CD4-positive, alpha-beta T cell treated with Interleukin-6 for 4 hours (primary cell): Measurements from ENCODE around the gene TP73.

Experiments used
- DNase-seq: peaks from one replicate; pipeline ENCODE4 v3.0.0-alpha.2; 2020; ENCODE audit warnings: mixed read lengths

Gene TP73

DNA sequence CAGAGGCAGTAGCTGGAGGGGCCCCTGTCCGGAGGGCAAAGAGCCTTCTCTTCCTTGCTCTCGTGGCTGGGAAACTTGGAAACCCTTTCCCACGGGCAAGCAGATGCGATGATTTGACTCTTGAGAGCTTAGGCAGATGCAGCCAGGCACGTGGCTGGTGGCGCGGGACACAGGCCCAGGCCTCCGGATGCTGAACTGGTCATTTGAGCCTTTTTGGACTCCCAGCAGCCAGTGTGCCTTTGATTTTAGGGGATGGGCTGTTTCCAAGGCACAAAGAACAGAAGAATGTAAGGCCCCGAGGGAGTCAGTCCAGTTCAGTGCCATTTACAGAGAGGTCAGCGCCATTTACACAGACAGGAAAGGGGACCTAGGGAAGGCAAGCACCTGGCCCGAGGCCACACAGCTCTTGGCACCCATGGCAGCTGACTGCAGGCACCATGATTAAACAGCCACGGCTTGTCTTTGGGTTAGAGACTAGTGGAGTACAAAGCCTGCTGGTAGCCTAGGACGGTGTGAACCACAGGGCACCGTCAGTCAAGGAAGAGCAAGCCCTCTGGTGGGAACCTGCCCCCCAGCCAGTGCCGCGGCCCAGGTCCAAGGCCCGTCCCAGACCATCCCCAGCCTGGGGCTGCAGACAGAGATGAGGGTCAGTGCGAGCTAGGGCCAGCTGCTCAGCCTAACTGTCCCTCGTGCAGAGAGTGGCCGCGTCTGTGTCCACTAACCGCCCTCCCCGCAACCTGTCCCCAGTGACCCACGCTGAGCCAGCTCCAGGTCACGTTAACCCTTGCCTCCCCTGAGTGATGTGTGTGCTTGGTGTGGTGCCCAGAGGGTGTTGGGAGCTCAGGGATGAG lies 79.5 kb downstream of the TP73 start:
- DNase-seq: no peak

DNA sequence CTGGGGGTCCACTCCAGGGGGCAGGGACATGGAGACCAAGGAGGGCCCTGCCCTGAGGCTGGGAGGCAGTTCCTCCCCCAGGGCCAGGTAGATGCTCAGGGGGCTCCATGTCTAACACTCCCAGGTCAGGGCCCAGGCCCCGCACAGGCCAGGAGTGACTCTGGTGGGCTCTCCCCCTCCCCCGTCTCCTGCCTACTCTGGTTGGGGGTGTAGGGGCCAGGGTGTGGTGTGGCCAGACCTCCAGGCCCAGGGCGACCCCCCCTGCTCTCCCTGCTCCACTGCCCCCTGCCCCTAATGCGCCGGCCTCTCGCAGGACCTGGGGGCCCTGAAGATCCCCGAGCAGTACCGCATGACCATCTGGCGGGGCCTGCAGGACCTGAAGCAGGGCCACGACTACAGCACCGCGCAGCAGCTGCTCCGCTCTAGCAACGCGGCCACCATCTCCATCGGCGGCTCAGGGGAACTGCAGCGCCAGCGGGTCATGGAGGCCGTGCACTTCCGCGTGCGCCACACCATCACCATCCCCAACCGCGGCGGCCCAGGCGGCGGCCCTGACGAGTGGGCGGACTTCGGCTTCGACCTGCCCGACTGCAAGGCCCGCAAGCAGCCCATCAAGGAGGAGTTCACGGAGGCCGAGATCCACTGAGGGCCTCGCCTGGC lies 80.2 kb downstream of the TP73 start:
- DNase-seq: no peak

DNA sequence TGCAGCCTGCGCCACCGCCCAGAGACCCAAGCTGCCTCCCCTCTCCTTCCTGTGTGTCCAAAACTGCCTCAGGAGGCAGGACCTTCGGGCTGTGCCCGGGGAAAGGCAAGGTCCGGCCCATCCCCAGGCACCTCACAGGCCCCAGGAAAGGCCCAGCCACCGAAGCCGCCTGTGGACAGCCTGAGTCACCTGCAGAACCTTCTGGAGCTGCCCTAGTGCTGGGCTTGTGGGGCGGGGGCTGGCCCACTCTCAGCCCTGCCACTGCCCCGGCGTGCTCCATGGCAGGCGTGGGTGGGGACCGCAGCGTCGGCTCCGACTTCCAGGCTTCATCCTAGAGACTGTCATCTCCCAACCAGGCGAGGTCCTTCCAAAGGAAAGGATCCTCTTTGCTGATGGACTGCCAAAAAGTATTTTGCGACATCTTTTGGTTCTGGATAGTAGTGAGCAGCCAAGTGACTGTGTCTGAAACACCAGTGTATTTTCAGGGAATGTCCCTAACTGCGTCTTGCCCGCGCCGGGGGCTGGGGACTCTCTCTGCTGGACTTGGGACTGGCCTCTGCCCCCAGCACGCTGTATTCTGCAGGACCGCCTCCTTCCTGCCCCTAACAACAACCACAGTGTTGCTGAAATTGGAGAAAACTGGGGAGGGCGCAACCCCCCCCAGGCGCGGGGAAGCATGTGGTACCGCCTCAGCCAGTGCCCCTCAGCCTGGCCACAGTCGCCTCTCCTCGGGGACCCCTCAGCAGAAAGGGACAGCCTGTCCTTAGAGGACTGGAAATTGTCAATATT lies 81.0 kb downstream of the TP73 start:
- DNase-seq: no peak

DNA sequence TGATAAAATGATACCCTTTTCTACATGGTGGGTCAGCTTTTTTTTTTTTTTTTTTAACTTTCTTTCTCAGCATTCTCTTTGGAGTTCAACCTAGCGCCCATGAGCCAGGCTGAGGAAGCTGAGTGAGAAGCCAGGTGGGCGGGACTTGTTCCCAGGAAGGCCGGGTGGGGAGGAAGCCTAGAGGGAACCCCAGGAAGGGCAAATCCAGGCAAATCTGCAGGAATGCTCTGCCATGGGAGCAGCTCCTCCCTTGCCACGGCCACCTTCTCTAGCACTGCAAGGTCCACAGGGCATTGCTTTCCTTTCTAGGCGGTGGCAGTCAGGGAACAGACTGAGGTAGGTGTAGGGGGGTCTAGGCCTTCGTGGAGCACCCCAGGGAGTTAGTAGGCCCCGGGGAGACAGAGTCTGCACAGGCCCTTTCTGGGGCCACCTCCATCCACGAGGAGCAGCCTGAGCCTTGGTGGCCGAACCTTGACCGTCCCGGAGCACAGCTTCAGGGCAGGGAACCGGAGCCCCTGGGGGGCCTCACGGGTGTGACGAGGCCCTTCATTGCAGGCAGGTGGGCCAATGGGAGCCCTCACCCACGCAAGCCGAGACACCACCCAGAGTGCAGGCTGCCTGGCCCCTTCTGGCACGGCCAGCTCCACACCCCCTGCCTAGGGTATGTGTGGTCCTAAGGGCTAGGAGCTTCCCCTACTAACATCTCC lies 81.7 kb downstream of the TP73 start:
- no peak for DNase-seq

DNA sequence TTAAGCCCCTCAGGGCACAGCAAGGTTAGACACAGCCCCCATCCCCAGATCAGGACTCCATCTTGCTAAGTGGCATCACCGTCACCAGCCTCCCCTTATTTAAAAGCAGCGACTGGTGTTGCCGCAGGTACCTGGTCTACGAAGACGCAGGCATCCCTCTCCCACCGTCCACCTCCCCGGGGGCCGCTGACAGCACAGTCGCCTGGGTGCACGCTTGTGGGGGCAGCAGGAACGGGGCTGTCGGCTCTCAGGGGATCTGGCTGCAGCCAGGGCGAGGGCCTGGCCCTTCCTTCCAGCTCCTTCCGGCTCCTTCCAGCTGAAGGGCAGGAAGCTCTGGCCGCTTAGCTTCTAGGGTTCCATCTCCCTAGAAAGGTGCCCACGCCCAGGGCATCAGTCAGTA lies 82.3 kb downstream of the TP73 start:
- no peak for DNase-seq

DNA sequence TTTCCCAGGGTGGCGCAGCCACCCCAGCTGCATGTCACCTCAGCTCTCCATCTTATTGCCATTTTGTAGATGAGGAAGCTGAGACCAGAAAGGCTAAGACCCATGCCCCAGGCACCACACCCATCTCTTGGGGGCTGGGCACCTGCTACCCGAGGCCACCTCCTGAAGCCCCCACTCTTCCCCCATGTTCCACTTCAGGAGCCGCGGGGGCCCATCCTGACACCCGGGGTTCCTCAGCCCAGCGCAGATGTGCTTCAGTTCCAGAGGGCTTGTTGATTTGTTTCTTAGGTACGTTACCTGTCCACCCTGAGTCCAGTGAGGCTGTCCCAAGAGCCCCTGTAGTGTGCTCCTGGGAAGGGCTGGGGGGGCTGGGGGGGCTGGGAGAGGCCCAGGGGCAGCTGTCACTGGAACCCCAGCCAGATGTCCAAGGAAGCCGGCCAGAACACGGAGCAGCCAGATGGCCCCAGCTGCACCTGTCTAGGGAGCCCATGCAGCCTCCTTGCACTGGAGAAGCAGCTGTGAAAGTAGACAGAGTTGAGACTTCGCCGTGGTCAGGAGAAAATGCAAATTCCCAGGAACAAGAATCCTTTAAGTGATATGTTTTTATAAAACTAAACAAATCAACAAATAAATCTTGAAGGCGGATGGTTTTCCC lies 82.8 kb downstream of the TP73 start:
- DNase-seq: no peak

DNA sequence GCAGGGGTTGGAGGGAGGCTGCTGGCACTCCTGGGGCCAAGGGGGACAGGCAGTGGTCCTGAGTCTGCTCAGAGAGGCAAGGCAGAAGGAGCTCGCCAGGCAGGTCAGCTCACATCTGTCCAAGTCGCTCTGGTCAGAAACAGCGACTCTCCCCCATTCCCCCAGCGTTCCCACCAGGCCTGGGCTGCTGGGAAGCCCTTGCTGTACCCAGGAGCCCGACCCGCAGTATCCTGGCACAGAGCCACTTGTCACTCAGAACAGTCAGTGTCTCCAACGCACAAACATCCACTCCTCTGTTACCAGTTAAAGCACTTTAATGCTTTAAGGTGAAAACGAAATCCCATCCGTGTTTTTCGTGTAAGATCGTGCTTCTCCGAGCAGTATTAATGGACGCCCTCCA lies 83.4 kb downstream of the TP73 start:
- DNase-seq: no peak

DNA sequence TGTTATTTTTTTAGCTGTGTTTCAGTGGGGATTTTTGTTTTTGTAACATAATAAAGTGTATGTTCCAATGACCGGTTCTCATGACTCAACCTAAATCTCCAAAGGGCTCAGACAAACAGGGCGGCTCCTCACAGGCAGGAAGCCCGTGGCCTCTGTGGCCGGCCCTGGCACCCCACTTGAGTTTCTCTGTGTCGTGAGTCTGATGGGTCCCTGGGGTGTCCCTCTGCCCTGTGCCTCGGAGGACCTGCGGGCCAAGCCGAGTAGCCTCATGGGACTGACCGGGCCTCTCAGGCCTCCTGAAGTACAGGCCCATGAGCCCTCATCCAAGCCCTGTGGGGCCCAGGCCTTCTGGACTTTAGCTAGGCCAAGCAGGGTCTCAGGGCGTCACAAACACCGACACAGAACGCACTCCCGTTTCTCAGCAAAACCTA lies 83.8 kb downstream of the TP73 start:
- DNase-seq: no peak

DNA sequence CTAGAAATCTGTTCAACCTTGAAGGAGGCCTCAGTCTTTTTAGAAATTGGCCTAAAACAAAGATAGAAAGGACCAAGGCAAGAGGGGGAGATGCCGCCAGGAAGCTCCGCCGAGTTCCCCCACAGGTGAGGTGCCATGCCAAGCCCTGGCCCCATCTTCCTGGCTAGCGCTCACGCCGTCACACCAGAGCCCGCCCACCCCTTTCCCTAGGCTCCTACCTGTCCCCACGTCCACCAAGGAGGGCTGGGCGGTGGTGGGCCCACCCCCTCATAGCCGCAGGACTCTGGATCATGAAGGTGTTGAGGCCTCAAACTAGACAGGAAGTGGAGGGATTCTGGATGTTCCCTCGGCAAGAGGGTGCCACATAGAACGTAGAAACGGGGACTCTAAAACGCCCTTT lies 84.4 kb downstream of the TP73 start:
- no peak for DNase-seq

DNA sequence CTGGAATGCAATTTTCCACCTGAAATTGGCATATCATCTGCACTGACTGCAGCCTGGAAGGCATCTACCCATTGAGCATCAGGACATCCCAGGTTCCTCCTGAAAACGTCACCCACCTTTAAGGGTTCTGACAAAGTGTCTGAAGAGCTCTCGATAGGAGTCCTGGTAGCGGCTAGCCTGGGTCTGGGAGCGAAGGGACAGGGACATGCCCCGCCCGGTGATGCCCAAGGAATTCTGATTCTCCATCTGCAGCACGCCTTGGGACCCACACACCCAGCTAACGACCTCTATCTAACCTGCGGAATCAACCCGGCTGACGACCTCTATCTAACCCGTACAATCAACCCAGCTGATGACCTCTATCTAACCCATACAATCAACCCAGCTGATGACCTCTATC lies 86.6 kb downstream of the TP73 start:
- DNase-seq: no peak

DNA sequence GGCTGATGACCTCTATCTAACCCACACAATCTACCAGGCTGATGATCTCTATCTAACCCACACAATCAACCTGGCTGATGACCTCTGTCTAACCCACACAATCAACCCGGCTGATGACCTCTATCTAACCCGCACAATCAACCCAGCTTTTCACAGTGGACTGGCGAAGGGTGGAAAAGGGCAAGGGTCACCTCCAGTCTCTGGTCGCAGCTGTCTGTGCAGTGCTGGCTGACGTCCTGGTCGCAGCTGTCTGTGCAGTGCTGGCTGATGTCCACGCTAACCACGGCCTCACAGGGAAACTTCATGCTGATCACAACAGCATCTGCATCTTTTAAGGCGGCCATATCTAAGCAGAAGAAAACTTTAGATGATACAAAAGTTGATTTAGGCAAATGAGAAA lies 87.7 kb downstream of the TP73 start:
- DNase-seq: no peak

DNA sequence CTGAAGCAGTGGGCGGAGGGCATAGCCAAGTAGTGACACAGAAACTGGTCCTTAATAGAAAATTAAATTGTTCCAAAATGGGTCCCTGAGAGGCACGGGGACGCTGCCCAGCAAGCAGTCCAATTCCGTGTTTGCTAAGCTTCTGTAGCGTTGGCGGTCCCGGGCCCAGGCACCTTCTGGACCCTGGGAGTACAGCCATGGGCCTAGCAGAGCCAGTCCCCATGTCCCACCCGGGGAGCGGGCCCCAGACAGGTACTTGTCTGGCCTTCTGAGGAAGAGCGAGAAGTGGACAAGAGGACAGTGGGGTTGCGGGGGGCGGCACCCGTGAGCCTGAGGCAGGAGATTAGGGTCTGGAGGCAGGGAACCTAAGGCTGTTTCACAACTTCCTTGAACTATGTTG lies 88.4 kb downstream of the TP73 start:
- no peak for DNase-seq

DNA sequence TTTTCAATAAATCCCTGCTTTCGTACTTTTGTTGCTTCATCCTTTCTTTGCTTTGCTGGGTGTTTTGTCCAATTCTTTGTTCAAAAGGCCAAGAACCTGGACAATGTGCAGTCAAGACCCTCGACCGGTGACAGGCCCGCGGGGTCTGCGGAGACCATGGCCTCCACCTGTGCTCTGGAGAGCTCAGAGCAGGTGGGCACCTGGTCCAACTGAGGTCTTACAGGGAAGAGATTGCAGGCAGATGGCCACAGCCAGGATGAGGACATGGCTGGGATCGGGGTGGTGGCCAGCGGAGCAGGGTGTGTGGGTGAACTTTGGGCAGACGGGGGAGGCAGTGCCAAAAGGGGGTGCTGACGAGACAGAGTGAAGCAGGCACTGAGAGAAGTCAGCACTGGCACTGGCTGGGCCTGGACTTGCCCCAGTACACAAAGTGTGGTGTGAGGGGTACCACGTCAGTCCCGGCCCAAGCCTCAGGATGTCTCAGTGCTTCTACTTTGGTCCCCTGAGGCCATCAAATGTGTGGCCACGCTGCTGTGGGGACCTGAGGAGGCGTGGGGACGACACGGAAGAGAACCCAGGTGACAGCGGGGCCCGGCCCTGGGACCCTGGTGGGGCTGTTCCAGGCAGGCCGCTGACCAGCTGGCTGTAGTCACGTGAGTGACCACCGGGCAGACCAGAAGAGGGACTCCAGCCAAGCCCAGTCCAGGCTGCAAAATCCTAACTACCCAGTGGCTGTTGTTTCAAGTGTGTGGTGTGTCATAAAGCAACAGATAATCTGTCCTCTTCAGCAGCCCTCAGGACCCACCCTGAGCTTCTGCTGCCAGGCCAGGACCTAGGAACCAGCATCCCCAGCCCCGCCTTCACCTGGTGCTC lies 89.5 kb downstream of the TP73 start:
- no peak for DNase-seq

DNA sequence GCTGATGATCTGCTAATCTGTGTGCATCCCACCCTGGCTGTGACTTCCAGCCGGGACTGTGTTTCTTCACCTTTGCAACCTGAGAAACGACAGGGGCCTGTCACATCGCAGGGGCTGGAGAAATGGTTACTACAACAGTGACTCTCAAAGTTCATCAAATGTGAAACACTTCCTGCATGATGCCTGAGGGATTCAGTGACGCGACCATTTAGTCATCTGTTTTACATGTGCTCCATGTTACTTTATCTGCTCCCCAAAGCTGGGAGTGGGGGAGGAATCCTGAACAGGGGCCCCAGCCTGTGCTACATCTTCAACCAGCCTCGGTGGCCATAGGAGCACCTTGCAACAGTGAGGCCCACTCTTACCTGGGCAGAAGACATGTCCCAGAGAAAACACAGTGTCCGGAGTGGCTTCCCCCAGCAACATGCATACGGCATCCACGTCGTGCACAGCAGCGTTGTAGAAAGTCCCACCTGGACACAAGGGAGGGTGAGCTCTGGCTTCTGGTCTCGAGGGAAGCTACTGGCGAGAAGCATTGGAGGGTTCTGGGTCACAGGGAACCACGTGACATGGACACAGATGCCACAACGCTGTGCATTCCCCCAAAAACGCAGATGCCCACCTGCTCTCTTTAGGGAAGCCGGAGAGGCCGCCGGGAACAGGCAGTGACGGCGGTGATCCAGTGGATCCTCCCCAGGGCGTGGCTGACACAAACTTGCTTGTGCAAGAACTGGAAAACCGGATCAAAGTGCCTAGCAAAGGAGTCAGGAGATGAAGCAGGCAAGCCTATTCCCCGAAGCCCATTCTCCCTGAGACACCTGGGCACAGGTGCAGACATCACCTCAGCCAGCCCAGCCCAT lies 90.4 kb downstream of the TP73 start:
- DNase-seq: no peak

DNA sequence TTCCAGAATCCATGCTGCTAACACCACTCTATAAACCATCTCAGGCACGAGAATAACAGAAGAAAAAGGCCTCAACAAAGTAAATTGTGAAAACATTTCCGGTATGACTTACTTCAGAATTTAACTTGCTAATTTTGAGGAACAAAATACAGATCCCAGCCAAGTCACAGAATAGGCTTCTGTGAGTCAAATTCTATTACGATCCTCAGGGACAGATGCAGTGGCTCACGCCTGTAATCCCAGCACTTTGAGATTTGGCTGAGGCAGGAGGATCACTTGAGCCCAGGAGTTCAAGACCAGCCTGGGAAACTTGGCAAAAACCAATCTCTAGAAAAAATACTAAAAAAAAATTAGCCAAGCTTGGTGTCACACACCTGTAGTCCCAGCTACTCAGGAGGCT lies 91.1 kb downstream of the TP73 start:
- DNase-seq: no peak

DNA sequence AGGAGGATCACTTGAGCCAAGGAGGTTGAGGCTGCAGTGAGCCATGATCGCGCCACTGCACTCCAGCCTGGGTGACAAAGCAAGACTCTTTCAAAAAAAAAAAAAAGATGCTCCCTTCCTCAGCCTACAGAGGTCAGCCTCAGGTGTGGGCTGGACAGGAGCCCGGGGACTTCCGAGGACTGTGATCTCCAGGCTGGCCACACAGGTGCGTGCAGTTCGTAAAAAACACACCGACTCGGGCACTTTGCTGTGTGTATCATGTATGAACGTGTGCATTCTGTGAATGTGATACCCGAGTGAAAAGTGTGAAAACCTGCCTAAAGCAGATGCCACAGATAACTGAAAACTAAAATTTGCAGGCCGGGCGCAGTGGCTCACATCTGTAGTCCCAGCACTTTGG lies 91.5 kb downstream of the TP73 start:
- DNase-seq: no peak

DNA sequence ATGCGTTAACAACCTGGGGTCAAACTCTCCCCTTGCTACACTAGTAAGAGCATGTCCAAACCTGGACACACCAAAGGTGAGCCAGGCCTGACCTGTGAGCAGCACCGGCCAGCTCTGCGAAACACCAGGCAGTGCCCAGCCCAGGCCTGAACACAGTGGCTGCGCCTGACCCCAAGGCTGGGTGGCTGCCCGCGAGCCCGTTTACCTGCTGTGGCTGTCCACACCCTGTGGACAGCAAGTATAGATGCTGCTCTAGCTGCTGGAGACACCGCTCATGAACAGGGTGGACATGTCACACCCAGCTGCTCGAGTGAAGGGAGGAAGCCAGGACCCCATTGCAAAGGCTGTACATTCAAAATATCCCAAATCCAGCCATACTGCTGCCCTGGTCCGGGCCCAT lies 92.3 kb downstream of the TP73 start:
- DNase-seq: no peak

DNA sequence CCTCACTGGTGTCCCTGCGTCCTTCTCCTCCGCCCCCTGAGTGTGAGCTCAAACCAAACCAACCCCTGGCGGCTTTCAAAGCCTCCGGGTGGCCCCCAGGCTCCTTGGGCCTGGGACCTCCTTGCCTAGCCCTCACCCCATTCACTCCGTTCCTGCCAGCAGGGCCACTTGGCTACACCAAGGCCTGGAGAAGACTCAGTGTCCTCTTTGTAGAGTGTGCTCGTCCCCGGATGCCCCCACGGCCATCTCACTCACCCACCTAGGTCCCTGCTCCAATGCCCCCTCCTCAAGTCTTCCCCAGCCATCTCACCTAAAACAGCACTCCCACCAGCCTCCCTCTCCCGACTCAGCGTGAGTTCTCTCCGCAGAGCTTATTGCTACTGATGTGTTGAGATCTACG lies 92.8 kb downstream of the TP73 start:
- no peak for DNase-seq

DNA sequence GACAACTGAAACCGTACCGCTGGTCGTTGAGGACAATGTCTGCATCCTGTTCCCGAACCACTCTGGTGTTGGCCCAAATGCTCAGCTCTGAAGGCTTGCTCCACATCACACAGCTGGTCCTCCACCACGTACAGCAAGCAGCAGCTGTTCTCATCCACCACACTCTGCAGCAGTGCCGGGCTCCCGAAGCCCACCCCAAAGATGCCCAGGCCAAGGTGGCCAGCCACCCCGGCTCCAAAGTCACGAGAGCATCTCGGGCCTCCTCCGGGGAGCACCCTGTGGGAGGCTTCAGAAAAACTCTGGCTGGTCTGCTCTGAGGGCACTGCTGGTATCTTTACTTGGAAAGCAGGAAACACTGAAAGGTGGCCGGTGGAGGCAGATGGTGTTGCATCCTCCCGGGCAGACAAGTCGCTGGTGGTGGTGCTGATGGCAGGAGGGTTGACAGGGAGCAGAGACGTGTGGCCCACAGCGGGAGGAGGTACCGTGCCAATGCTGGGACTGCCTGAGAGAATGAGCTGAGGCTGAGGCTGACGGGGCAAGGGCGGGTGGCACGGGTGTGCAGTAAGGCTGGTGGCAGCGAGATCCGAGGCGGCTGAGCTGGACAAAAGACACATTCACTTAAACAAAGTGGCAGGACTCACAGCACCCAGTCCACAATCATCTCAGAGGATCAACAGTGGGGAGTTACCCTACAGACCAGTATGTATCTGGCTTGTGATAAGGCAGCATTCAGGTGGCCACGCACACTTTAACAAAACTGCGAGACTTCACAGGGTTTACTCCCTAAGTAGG lies 93.5 kb downstream of the TP73 start:
- DNase-seq: no peak

DNA sequence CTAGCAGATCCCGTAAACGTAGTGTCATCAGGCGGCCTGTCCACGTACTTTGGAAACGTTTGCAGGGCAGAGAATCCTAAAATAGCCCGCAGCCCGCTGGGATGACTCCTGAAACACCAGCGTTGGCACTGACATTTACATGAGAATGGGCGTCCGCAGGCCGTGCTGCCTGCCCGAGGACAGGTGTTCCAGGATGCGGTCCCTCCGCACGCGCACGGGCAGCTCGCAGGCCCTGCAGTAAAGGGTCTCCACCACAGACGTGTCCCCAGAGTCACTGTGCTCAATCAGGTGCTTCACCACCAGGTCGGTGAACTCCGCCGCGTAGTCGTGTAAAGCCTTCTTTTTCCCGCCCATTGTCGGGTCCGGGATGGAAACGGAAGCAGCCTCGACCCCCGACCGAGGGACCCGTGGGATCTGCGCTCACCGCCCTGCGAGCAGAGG lies 94.1 kb downstream of the TP73 start:
- DNase-seq: no peak
